SK-N-SH treated with all-trans-retinoic acid at 6 μM for 48 hours (cell line): ENCODE data around the gene TEC.

ENCODE experiments used
- ATAC-seq: fragments of 200-7000 bp; cut with Tn5 transposase; 3 replicates; pipeline ENCODE4 v1.9.1; 2020; ENCODE audit warnings: mild to moderate bottlenecking, moderate library complexity
- ARNTL ChIP-seq: fragments of 450-650 bp; formaldehyde crosslinking; IDR thresholded peaks from 2 replicates; pipeline ENCODE4 v1.5.0; 2020; ENCODE audit warnings: low read depth, mild to moderate bottlenecking, moderate library complexity, borderline replicate concordance
- BACH2 ChIP-seq: fragments of 250-450 bp; sonication (Bioruptor Pico); IDR thresholded peaks from 2 replicates; pipeline ENCODE4 v1.9.0; 2021; ENCODE audit warnings: mild to moderate bottlenecking, borderline replicate concordance
- CSDC2 ChIP-seq: fragments of 250-450 bp; sonication (Bioruptor Pico); IDR thresholded peaks from 2 replicates; pipeline ENCODE4 v1.5.0; 2020; ENCODE audit warnings: mild to moderate bottlenecking, moderate library complexity
- ESRRG ChIP-seq: fragments of 250-450 bp; sonication (Bioruptor Pico); IDR thresholded peaks from 2 replicates; pipeline ENCODE4 v1.6.1; 2021; ENCODE audit warnings: mild to moderate bottlenecking
- ISL1 ChIP-seq: fragments of 250-450 bp; sonication (Bioruptor Pico); IDR thresholded peaks from 2 replicates; pipeline ENCODE4 v2.1.2; 2022; ENCODE audit warnings: mild to moderate bottlenecking, moderate library complexity
- OSR1 ChIP-seq: fragments of 250-450 bp; sonication (Bioruptor Pico); IDR thresholded peaks from 2 replicates; pipeline ENCODE4 v1.8.0; 2022; ENCODE audit warnings: moderate library complexity, mild to moderate bottlenecking, inconsistent platforms
- POU6F1 ChIP-seq: fragments of 250-450 bp; sonication (Bioruptor Pico); IDR thresholded peaks from 2 replicates; pipeline ENCODE4 v1.8.0; 2021; ENCODE audit warnings: low read depth, mild to moderate bottlenecking, moderate library complexity, borderline replicate concordance
- PPARA ChIP-seq: fragments of 250-450 bp; sonication (Bioruptor Pico); IDR thresholded peaks from 2 replicates; pipeline ENCODE4 v1.5.0; 2020; ENCODE audit warnings: mild to moderate bottlenecking, borderline replicate concordance
- RARB ChIP-seq: fragments of 250-450 bp; sonication (Bioruptor Pico); IDR thresholded peaks from 2 replicates; pipeline ENCODE4 v1.8.0; 2021; ENCODE audit warnings: mild to moderate bottlenecking, moderate library complexity
- SNAI2 ChIP-seq: fragments of 250-450 bp; sonication (Bioruptor Pico); IDR thresholded peaks from 2 replicates; pipeline ENCODE4 v1.5.0; 2020; ENCODE audit warnings: mild to moderate bottlenecking, moderate library complexity
- TCF4 ChIP-seq: fragments of 250-450 bp; sonication (Bioruptor Pico); IDR thresholded peaks from 2 replicates; pipeline ENCODE4 v1.8.0; 2021; ENCODE audit warnings: mild to moderate bottlenecking, moderate library complexity, borderline replicate concordance
- TOX ChIP-seq: fragments of 250-450 bp; sonication (Bioruptor Pico); IDR thresholded peaks from 2 replicates; pipeline ENCODE4 v1.8.0; 2021; ENCODE audit warnings: mild to moderate bottlenecking, moderate library complexity, borderline replicate concordance
- TSHZ2 ChIP-seq: fragments of 250-450 bp; sonication (Bioruptor Pico); IDR thresholded peaks from 2 replicates; pipeline ENCODE4 v1.5.0; 2020; ENCODE audit warnings: mild to moderate bottlenecking, moderate library complexity
- ZC3H10 ChIP-seq: fragments of 250-450 bp; sonication (Bioruptor Pico); IDR thresholded peaks from 2 replicates; pipeline ENCODE4 v1.5.1; 2021; ENCODE audit warnings: mild to moderate bottlenecking, moderate library complexity
- ZFP3 ChIP-seq: fragments of 250-450 bp; sonication (Bioruptor Pico); IDR thresholded peaks from 2 replicates; pipeline ENCODE4 v1.5.0; 2020; ENCODE audit warnings: mild to moderate bottlenecking, moderate library complexity
- ZFP30 ChIP-seq: fragments of 450-650 bp; formaldehyde crosslinking; IDR thresholded peaks from 2 replicates; pipeline ENCODE4 v1.5.0; 2022; ENCODE audit warnings: mild to moderate bottlenecking, moderate library complexity
- ZNF565 ChIP-seq: fragments of 450-650 bp; formaldehyde crosslinking; conservative IDR thresholded peaks from 2 replicates; pipeline ENCODE4 v1.5.0; 2020; ENCODE audit warnings: low read depth, mild to moderate bottlenecking, moderate library complexity
- ZNF8 ChIP-seq: fragments of 450-650 bp; formaldehyde crosslinking; IDR thresholded peaks from 2 replicates; pipeline ENCODE4 v1.5.0; 2020; ENCODE audit warnings: mild to moderate bottlenecking, moderate library complexity
- TF ChIP-seq, protein P1 (sequence below): fragments of 250-450 bp; sonication (Bioruptor Pico); IDR thresholded peaks from 2 replicates; pipeline ENCODE4 v1.5.1; 2021; ENCODE audit warnings: mild to moderate bottlenecking, moderate library complexity

Gene TEC

DNA sequence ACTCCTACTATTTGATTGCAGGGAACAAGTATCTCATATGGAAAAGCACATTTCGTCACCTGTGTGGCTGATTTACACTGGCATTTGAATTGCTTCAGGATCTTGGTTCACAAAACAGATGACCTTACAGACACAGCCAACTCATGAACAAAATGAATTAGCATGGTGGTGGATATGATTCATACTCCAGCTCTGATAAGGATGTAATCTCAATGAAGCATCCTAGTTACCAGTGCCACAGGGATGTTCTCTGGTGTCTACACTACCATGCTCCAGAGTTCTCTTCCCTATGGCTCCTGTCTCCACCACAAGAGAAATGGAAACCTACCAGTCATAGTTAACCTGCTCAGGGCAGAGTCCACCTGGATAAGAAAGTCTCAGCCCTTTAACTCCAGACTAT, 40.7 kb downstream of the TEC start:
- ATAC-seq: 0 out of 3 replicates have a peak, but pooled peaks have one; percentile 31
- peak; percentile 48 for TF ChIP-seq ISL1
- no peak for TF ChIP-seq TSHZ2 (CRISPR knock-in tag)
- TF ChIP-seq, all 23 proteins: peak for 1

- ATAC-seq: no peak
- TF ChIP-seq ZFP3 (CRISPR knock-in tag) (no peak), CSDC2 (CRISPR knock-in tag) (no peak), ZNF8 (no peak), RARB (CRISPR knock-in tag) (no peak), TCF4 (no peak), ARNTL (no peak), ZNF565 (CRISPR knock-in tag) (no peak), BACH2 (CRISPR knock-in tag) (no peak), ZC3H10 (CRISPR knock-in tag) (no peak), TSHZ2 (CRISPR knock-in tag) (no peak), OSR1 (no peak), SNAI2 (CRISPR knock-in tag) (no peak)
Observed at GRCh38 chr4:48227662-48228061, 42.0 kb downstream of the TEC start.

DNA sequence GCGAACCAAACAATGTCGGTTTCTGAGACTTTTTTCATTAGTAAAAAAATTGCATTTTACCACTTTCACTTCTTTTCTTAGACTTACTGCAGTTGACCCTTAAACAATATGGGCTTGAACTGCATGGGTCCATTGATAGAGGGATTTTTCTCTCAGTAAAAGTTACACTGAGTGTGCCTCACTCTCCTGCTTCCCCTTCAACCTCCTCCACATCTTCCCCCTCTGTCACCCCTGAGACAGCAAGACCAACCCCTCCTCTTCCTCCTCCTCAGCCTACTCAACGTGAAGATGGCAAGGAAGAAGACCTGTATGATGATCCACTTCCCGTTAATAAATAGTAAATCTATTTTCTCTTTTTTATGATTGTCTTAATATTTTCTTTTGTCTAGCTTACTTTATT, 43.4 kb downstream of the TEC start:
- no peak for ATAC-seq
- no peak for TF ChIP-seq ZNF8

DNA sequence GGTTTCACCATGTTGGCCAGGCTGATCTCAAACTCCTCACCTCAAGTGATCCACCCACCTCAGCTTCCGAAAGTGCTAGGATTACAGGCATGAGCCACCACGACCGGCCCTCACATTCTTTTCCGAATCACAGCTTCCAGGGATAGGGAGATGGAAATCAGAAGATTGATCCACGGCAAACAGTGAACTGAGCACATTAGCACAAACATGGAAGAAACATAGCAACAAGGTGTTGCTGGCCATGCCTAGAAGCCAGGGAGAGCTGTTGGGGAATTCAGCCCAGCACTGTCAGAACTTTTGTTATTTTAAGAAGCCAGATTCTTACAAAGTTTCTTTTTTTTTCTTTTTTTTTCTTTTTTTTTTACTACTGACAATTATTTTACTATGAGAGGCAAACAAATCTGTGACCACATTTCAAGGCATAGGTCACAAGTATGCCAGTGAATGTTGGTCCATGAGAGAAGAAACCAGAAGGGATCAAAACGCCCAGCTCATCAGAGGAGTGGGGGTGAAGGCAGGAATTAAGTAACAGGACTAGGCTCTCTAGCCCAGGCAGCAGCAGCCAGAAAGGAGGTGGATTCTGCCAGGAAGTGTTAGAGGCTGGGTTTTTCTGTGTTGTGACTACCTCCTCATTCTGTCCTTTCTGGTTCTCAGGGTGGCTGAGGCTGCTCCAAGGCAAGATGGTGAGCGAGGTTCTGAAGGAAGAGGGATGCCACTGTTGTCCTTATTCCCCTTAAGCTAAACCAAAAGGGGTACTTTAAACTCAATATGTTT, 44.1 kb downstream of the TEC start:
- ATAC-seq: no peak
- TF ChIP-seq PPARA (no peak), ZC3H10 (CRISPR knock-in tag) (no peak), ZNF8 (no peak)
- TF ChIP-seq, protein P1, sequence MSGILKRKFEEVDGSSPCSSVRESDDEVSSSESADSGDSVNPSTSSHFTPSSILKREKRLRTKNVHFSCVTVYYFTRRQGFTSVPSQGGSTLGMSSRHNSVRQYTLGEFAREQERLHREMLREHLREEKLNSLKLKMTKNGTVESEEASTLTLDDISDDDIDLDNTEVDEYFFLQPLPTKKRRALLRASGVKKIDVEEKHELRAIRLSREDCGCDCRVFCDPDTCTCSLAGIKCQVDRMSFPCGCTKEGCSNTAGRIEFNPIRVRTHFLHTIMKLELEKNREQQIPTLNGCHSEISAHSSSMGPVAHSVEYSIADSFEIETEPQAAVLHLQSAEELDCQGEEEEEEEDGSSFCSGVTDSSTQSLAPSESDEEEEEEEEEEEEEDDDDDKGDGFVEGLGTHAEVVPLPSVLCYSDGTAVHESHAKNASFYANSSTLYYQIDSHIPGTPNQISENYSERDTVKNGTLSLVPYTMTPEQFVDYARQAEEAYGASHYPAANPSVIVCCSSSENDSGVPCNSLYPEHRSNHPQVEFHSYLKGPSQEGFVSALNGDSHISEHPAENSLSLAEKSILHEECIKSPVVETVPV (CRISPR knock-in tag): no peak

DNA sequence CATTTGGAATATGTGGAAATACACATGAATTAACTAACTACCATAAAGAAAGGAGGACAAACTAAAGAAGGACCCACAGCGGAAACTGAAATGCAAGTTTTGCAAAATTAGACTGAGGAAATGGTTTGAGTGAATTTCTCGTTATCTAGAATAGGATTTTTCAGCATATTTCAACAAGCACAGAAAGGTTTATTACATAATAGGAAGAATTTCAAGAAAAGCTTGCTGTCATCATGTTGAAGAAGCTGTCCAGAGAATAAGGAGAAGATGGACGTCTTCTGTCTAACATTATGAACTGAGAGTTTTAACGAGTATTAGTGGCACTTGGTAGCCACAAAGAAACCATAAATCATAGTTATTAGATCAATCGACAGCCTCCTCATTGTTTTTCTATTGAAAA, 45.0 kb downstream of the TEC start:
- no peak for ATAC-seq
- TF ChIP-seq OSR1 (no peak), TCF4 (no peak), ZNF565 (CRISPR knock-in tag) (no peak), ISL1 (no peak), ZNF8 (no peak), TSHZ2 (CRISPR knock-in tag) (no peak), PPARA (no peak), ESRRG (CRISPR knock-in tag) (no peak), CSDC2 (CRISPR knock-in tag) (no peak), ARNTL (no peak), SNAI2 (CRISPR knock-in tag) (no peak), ZC3H10 (CRISPR knock-in tag) (no peak), POU6F1 (CRISPR knock-in tag) (no peak), RARB (CRISPR knock-in tag) (no peak), ZFP30 (CRISPR knock-in tag) (no peak), TOX (CRISPR knock-in tag) (no peak), BACH2 (CRISPR knock-in tag) (no peak)
- TF ChIP-seq, protein P1 (CRISPR knock-in tag): no peak
